ENCODE results near the gene ARHGEF4.

Gene ARHGEF4

DNA sequence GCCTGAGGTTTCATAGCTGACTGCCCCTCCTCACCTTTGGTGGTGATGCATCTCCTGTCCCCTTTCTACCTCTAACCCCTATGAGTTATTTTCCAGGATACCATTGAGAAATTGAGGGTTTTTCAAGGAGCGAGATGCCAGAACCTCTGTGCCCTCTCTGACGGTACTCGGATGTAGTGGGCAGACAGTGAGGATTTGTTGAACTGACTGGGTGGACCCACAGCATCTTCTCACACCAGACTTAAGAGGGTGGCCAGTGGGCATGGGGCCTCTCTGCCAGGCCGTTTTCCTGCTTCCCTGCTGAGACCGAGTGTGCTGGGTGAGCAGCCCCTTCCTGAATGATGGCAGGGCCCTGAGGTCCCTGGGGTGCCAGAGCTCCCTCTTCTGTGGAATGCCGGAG, 46.3 kb downstream of the ARHGEF4 start:
- Histone ChIP-seq H3K79me2 (ENCODE audit: insufficient read depth, low read depth) (no peaks in the 10 kb centered on the region), H2AFZ (ENCODE audit: low read depth) (no peak overlapping the region), H3K9ac (no peak overlapping the region), H3K36me3 (ENCODE audit: insufficient read depth) (no peaks in the 10 kb centered on the region), H3K4me2 (no peak overlapping the region), H4K20me1 (ENCODE audit: insufficient read depth) (no peaks in the 10 kb centered on the region), H3K4me3 (IDR thresholded peaks at IDR 0.05; ENCODE audit: insufficient read depth, low read depth, low read length) (no peak overlapping the region), H3K27me3 (ENCODE audit: insufficient read depth, low read depth) (no peaks in the 10 kb centered on the region), H3K4me1 (ENCODE audit: low read depth, poor library complexity, severe bottlenecking) (no peaks in the 10 kb centered on the region), H3K27ac (no peak overlapping the region)
- TF ChIP-seq, protein P1, sequence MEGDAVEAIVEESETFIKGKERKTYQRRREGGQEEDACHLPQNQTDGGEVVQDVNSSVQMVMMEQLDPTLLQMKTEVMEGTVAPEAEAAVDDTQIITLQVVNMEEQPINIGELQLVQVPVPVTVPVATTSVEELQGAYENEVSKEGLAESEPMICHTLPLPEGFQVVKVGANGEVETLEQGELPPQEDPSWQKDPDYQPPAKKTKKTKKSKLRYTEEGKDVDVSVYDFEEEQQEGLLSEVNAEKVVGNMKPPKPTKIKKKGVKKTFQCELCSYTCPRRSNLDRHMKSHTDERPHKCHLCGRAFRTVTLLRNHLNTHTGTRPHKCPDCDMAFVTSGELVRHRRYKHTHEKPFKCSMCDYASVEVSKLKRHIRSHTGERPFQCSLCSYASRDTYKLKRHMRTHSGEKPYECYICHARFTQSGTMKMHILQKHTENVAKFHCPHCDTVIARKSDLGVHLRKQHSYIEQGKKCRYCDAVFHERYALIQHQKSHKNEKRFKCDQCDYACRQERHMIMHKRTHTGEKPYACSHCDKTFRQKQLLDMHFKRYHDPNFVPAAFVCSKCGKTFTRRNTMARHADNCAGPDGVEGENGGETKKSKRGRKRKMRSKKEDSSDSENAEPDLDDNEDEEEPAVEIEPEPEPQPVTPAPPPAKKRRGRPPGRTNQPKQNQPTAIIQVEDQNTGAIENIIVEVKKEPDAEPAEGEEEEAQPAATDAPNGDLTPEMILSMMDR (conservative IDR thresholded peaks at IDR 0.05; ENCODE audit: low read depth, low read length), result no peak

DNA sequence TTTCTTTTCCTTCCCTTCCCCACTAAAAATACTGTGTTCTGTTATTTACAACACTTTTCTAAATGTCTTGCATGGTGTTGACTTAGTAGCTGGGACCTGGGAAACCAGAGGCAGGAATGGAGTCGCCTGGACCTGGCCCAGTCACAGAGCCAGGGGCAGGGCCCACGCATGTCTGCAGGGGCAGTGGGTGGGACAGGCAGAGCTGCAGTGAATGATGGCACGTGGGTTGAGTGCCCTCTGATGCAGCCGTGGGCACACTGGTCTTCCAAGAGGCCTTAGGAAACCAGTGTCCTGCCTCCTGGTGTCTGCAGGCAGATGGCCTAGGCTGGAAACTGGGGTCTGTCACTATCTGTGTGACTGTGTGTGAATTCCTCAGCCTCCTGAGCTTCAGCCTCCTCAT, 46.8 kb downstream of the ARHGEF4 start:
- TF ChIP-seq, protein P1 (conservative IDR thresholded peaks at IDR 0.05; ENCODE audit: low read depth, low read length), result no peak
- H3K27me3 ChIP-seq (ENCODE audit: insufficient read depth, low read depth), result no peaks in the 10 kb centered on the region
- H3K36me3 ChIP-seq (ENCODE audit: insufficient read depth), result no peaks in the 10 kb centered on the region
- H2AFZ ChIP-seq (ENCODE audit: low read depth), result no peak overlapping the region
- H4K20me1 ChIP-seq (ENCODE audit: insufficient read depth), result no peaks in the 10 kb centered on the region
- H3K4me3 ChIP-seq (IDR thresholded peaks at IDR 0.05; ENCODE audit: insufficient read depth, low read depth, low read length), result no peak overlapping the region
- no peak overlapping the region for H3K4me2 ChIP-seq
- no peak overlapping the region for H3K9ac ChIP-seq
- H3K27ac ChIP-seq, result no peak overlapping the region
- no peaks in the 10 kb centered on the region for H3K79me2 ChIP-seq (ENCODE audit: insufficient read depth, low read depth)
- H3K4me1 ChIP-seq (ENCODE audit: low read depth, poor library complexity, severe bottlenecking), result no peaks in the 10 kb centered on the region

DNA sequence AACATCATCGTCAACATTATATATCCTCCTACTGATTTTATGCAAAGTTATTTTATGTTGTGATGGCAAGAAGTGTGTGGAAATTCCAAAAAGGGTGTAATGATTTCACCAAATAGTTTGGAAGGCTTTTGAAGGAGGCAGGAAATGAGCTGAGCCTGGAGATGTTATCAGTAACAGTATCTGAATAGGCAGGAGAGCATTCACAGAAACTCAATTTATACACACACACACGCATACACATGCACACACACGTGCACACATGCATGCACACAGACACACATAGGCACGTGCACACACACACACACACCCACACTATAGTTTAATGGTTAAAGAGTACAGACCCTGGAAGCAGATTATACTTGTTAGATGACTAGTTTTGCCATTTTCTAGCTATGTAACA, 47.3 kb downstream of the ARHGEF4 start:
- Histone ChIP-seq H3K27ac (no peak overlapping the region), H3K9ac (no peak overlapping the region), H4K20me1 (ENCODE audit: insufficient read depth) (no peaks in the 10 kb centered on the region), H3K4me1 (ENCODE audit: low read depth, poor library complexity, severe bottlenecking) (no peaks in the 10 kb centered on the region), H3K4me2 (no peak overlapping the region), H3K79me2 (ENCODE audit: insufficient read depth, low read depth) (no peaks in the 10 kb centered on the region), H3K27me3 (ENCODE audit: insufficient read depth, low read depth) (no peaks in the 10 kb centered on the region), H3K36me3 (ENCODE audit: insufficient read depth) (no peaks in the 10 kb centered on the region), H2AFZ (ENCODE audit: low read depth) (no peak overlapping the region), H3K4me3 (IDR thresholded peaks at IDR 0.05; ENCODE audit: insufficient read depth, low read depth, low read length) (no peak overlapping the region)
- TF ChIP-seq, protein P1 (conservative IDR thresholded peaks at IDR 0.05; ENCODE audit: low read depth, low read length), result no peak

DNA sequence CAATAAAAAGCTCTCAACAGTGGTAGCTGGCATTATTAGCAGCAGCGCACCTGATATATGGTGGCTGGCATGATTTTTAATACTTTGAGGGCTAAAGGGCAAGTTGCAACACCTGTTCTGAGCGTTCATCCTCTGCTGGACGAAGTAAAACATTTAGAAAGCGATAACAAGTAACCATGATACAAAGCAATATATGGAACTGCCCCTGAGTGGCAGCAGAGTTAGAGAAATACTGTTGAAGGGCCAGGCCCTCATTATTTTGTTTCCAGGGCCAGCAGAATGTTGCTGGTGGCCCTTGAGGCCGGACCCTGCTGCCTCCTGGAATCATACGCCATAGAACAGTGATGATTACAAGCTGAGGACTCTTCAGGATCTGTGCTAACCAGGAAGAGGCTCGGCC, 47.8 kb downstream of the ARHGEF4 start:
- Histone ChIP-seq H3K4me2 (no peak overlapping the region), H3K79me2 (ENCODE audit: insufficient read depth, low read depth) (no peaks in the 10 kb centered on the region), H3K36me3 (ENCODE audit: insufficient read depth) (no peaks in the 10 kb centered on the region), H3K4me1 (ENCODE audit: low read depth, poor library complexity, severe bottlenecking) (no peaks in the 10 kb centered on the region), H3K27me3 (ENCODE audit: insufficient read depth, low read depth) (no peaks in the 10 kb centered on the region), H2AFZ (ENCODE audit: low read depth) (no peak overlapping the region), H3K9ac (no peak overlapping the region), H3K4me3 (IDR thresholded peaks at IDR 0.05; ENCODE audit: insufficient read depth, low read depth, low read length) (no peak overlapping the region), H3K27ac (no peak overlapping the region), H4K20me1 (ENCODE audit: insufficient read depth) (no peaks in the 10 kb centered on the region)
- TF ChIP-seq, protein P1 (conservative IDR thresholded peaks at IDR 0.05; ENCODE audit: low read depth, low read length), result no peak
